ENCODE measurements around the gene VDAC2.
"Not testable (repeated sequence)": the region's sequence is repeated elsewhere in the genome, so short reads cannot be mapped to it uniquely, and the experiment has no call there.

VDAC2 gene

GRCh38 chr10:75203724-75204123 is 6.9 kb upstream of the VDAC2 start:
- H3K4me1 ChIP-seq: no peaks in the 10 kb centered on the region
- H3K27me3 ChIP-seq: no peaks in the 10 kb centered on the region
- H3K4me3 ChIP-seq (ENCODE audit: low read depth, low read length): no peak overlapping the region
- DNase-seq: no peak
- H3K36me3 ChIP-seq: no peaks in the 10 kb centered on the region
- TF ChIP-seq, protein P1, sequence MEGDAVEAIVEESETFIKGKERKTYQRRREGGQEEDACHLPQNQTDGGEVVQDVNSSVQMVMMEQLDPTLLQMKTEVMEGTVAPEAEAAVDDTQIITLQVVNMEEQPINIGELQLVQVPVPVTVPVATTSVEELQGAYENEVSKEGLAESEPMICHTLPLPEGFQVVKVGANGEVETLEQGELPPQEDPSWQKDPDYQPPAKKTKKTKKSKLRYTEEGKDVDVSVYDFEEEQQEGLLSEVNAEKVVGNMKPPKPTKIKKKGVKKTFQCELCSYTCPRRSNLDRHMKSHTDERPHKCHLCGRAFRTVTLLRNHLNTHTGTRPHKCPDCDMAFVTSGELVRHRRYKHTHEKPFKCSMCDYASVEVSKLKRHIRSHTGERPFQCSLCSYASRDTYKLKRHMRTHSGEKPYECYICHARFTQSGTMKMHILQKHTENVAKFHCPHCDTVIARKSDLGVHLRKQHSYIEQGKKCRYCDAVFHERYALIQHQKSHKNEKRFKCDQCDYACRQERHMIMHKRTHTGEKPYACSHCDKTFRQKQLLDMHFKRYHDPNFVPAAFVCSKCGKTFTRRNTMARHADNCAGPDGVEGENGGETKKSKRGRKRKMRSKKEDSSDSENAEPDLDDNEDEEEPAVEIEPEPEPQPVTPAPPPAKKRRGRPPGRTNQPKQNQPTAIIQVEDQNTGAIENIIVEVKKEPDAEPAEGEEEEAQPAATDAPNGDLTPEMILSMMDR (IDR thresholded peaks at IDR 0.05; ENCODE audit: low read depth, low read length): no peak
- H3K9me3 ChIP-seq: no peaks in the 10 kb centered on the region

GRCh38 chr10:75205908-75206307 is 4.7 kb upstream of the VDAC2 start:
- Histone ChIP-seq H3K36me3 (peaks cover 3% of the 10 kb centered on the region), H3K9me3 (no peaks in the 10 kb centered on the region), H3K4me3 (ENCODE audit: low read depth, low read length) (no peak overlapping the region), H3K4me1 (no peaks in the 10 kb centered on the region), H3K27me3 (no peaks in the 10 kb centered on the region)
- DNase-seq: no peak
- TF ChIP-seq, protein P1 (IDR thresholded peaks at IDR 0.05; ENCODE audit: low read depth, low read length): no peak

GRCh38 chr10:75206638-75207037 is 4.0 kb upstream of the VDAC2 start:
- DNase-seq; H3K27me3 ChIP-seq; H3K4me1 ChIP-seq; H3K9me3 ChIP-seq; H3K4me3 ChIP-seq (ENCODE audit: low read depth, low read length): not testable (repeated sequence)
- H3K36me3 ChIP-seq: peaks cover 10% of the 10 kb centered on the region

- Histone ChIP-seq H3K4me3 (ENCODE audit: low read depth, low read length) (no peak overlapping the region), H3K36me3 (peaks cover 16% of the 10 kb centered on the region), H3K4me1 (no peaks in the 10 kb centered on the region), H3K27me3 (no peaks in the 10 kb centered on the region), H3K9me3 (no peaks in the 10 kb centered on the region)
- DNase-seq: no peak
- TF ChIP-seq, protein P1 (IDR thresholded peaks at IDR 0.05; ENCODE audit: low read depth, low read length): no peak
Measured at GRCh38 chr10:75207079-75207856, 3.3 kb upstream of the VDAC2 start.

DNA sequence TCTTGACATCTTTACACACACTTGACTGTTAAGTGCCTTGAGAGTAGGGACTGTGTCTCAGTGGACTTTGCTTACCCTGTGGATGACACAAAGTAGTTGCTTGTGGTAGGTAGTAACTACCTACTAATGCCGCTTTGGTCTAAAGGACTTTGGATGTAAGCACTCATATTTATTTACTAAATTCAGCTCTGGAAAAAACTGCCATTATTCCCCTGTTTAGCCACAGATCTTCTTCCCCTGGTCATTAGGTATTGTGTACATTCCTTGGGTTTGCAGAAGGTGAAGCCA is 2.8 kb upstream of the VDAC2 start:
- Histone ChIP-seq H3K27me3 (no peaks in the 10 kb centered on the region), H3K4me1 (no peaks in the 10 kb centered on the region), H3K36me3 (peaks cover 22% of the 10 kb centered on the region), H3K9me3 (no peaks in the 10 kb centered on the region), H3K4me3 (ENCODE audit: low read depth, low read length) (no peak overlapping the region)
- DNase-seq: no peak
- TF ChIP-seq, protein P1 (IDR thresholded peaks at IDR 0.05; ENCODE audit: low read depth, low read length): no peak

DNA sequence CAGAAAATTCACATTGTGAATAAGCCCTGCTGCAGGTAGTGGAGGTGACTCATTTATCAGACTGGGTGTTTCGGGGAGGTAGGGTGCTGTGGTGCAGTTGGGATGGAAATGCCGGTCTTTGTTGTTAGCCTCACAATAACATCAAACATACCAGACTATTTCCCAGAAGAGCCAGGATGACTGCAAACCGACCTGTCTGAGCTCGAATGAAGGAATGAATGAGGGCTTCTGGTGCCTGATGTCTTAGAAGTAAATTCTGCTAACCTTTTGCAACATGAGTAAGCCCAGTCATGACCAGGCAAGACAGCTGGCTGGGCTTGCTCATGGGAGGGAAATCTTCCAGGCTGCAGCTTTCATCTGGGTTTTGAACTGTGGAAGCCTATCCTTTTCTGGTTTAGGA is 2.4 kb upstream of the VDAC2 start:
- TF ChIP-seq, protein P1 (IDR thresholded peaks at IDR 0.05; ENCODE audit: low read depth, low read length): no peak
- Histone ChIP-seq H3K9me3 (no peaks in the 10 kb centered on the region), H3K4me3 (ENCODE audit: low read depth, low read length) (no peak overlapping the region), H3K27me3 (no peaks in the 10 kb centered on the region), H3K36me3 (peaks cover 26% of the 10 kb centered on the region), H3K4me1 (no peaks in the 10 kb centered on the region)
- DNase-seq: no peak

Measured in BE2C (cell line).